HCEC 1CT (cell line): ENCODE data around the gene KRT25.
"Not testable (repeated sequence)": the region's sequence is repeated elsewhere in the genome, so short reads cannot be mapped to it uniquely, and the experiment has no call there.

Experiments
- DNase-seq: peaks from one replicate; pipeline ENCODE4 v3.0.0-alpha.2; 2017

Gene KRT25

GRCh38 chr17:40751065-40751464 is 4.1 kb downstream of the KRT25 start:
- no peak for DNase-seq

GRCh38 chr17:40750391-40750790 is 4.7 kb downstream of the KRT25 start:
- DNase-seq = no peak

GRCh38 chr17:40748666-40749065 is 6.5 kb downstream of the KRT25 start:
- not testable (repeated sequence) for DNase-seq

- DNase-seq = no peak
Observed at GRCh38 chr17:40738553-40738952, 16.6 kb downstream of the KRT25 start.

GRCh38 chr17:40735016-40735415 is 20.1 kb downstream of the KRT25 start:
- no peak for DNase-seq

- no peak for DNase-seq
Observed at GRCh38 chr17:40734018-40734417, 21.1 kb downstream of the KRT25 start.

GRCh38 chr17:40730970-40731369 is 24.2 kb downstream of the KRT25 start:
- no peak for DNase-seq

GRCh38 chr17:40727447-40728231 is 27.5 kb downstream of the KRT25 start:
- no peak for DNase-seq

- DNase-seq = peak; percentile 11
Observed at GRCh38 chr17:40726919-40727318, 28.2 kb downstream of the KRT25 start.

GRCh38 chr17:40724656-40725055 is 30.5 kb downstream of the KRT25 start:
- no peak for DNase-seq

GRCh38 chr17:40722241-40722640 is 32.9 kb downstream of the KRT25 start:
- DNase-seq = no peak

- no peak for DNase-seq
Observed at GRCh38 chr17:40720899-40721298, 34.2 kb downstream of the KRT25 start.

GRCh38 chr17:40718930-40719329 is 36.2 kb downstream of the KRT25 start:
- no peak for DNase-seq

GRCh38 chr17:40717776-40718175 is 37.4 kb downstream of the KRT25 start:
- DNase-seq = no peak

GRCh38 chr17:40714473-40714872 is 40.7 kb downstream of the KRT25 start:
- no peak for DNase-seq

- DNase-seq = no peak
Observed at GRCh38 chr17:40707745-40708144, 47.4 kb downstream of the KRT25 start.

- DNase-seq = no peak
Observed at GRCh38 chr17:40705584-40705983, 49.5 kb downstream of the KRT25 start.

GRCh38 chr17:40703652-40704051 is 51.5 kb downstream of the KRT25 start, which contains the start of gene KRT24:
Gene KRT24, minus strand, starts transcription at chr17:40703752. Its CDS starts 59 bp downstream, at chr17:40703693.
- no peak for DNase-seq

- no peak for DNase-seq
Observed at GRCh38 chr17:40702271-40702670, 52.9 kb downstream of the KRT25 start.

GRCh38 chr17:40699853-40700252 is 55.3 kb downstream of the KRT25 start:
- DNase-seq = no peak

GRCh38 chr17:40699371-40699770 is 55.8 kb downstream of the KRT25 start:
- no peak for DNase-seq
